Muscle of leg (tissue), 9 donors: ENCODE results near the gene TOPORS. TPM values are rescaled to one million over a fixed set of nuclear protein-coding genes. Genes with fewer than 3 reads are reported as not detected.

Source experiments
- polyA plus RNA-seq, 8 donors: library from polyadenylated mRNA; unstranded; fragments of 120-200 nt; gene quantifications; one replicate each; pipeline versions ENCODE4 v1.2.1 to v1.2.3, GENCODE V29; 2013; ENCODE audit warnings: inconsistent platforms in 1 of 8, low replicate concordance in 1 of 8; ENCODE audit not compliant: insufficient read length in 8 of 8, insufficient read depth in 1 of 8
- total RNA-seq: library from RNA; stranded (reverse); fragments of 120-200 nt; gene quantifications from one replicate; pipeline ENCODE4 v1.2.4, GENCODE V29; 2013

Gene TOPORS
- total and polyA plus RNA-seq, 9 donors, result 13.6 to 22.5 (median 17.0) TPM

Other genes with a start within 250 kb of the TOPORS start
- gene ACO1, start 167.9 kb downstream of the TOPORS start, total RNA-seq, result 24.8 TPM
- gene ACO1, start 167.9 kb downstream of the TOPORS start, polyA plus RNA-seq, result 10 to 100 TPM; 23.7 to 27.1 (median 24.8) TPM
- 6.7 TPM for gene RIGI, start 26.4 kb downstream of the TOPORS start, total RNA-seq
- gene RIGI, start 26.4 kb downstream of the TOPORS start, polyA plus RNA-seq, result 1 to 10 TPM; 4.3 to 7.1 (median 5.2) TPM
- 15.3 TPM for gene SMIM27, start 259 bp downstream of the TOPORS start, total RNA-seq
- gene SMIM27, start 259 bp downstream of the TOPORS start, polyA plus RNA-seq, result 10 to 100 TPM in 5 of 8 donors, 1 to 10 TPM in 3; 9.2 to 12.3 (median 10.3) TPM
- gene NDUFB6, start 20.6 kb upstream of the TOPORS start, total RNA-seq, result 55.7 TPM
- gene NDUFB6, start 20.6 kb upstream of the TOPORS start, polyA plus RNA-seq, result 10 to 100 TPM; 61.7 to 79.3 (median 71.2) TPM
- gene TAF1L, start 83.1 kb upstream of the TOPORS start, total RNA-seq, result under 0.01 TPM
- under 1 TPM in 7 of 8 donors, not detected in 1; 0.04 to 0.11 (median 0.05) TPM for gene TAF1L, start 83.1 kb upstream of the TOPORS start, polyA plus RNA-seq
- 0.66 TPM for gene TMEM215, start 231.0 kb upstream of the TOPORS start, total RNA-seq
- gene TMEM215, start 231.0 kb upstream of the TOPORS start, polyA plus RNA-seq, result 1 to 10 TPM in 2 of 8 donors, under 1 TPM in 6; 0.43 to 1.6 (median 0.89) TPM